ENCODE measurements around the gene POLR2A.
"Not testable (repeated sequence)": the region's sequence is repeated elsewhere in the genome, so short reads cannot be mapped to it uniquely, and the experiment has no call there.

POLR2A gene

DNA sequence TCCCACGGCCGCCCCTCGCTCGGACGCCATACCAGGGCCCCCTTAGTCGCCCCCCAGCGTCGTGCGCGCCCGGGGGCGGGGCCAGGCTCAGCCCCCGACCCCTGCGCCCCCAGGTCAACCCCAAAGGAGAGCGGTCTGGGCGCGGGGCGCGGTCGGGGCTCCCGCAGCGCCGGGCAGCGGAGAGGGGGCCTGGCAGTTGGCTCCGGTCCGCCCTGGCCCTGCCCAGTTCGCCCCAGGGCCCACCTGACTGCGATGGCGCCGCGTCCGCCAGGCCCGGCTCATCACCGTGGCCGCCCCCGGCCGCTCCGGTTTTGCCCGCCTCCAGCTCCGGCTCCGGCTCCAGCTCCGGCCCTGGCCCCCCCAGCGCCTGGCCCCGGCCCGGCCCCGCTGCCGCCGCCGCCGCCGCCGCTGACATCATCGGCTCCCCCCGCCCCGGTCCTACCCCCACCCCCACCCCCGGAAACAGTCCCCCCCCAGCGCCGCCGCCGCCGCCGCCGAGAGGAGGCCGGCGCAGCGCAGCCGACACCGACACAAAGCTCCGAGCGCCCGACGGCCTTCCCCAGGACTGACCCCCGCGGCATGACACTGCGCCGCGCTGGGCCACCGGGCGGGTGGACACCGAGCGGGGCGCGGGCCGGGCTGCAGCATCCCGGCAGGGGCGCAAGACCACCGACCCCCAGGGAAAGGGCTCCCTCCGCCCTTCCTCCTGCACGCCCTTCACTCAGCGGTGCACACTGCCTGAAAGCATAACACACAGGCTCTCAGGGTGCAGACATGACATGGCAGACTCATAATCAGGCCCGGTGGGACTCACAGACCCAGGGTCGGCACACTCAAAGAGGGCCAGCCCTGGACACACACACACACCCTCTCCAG lies 4.7 kb upstream of the POLR2A start, which contains the start of gene ZBTB4:
Gene ZBTB4 (minus strand): TSS at position 419 of the 876 bp plus-strand sequence. CDS start 12,830 bp downstream, outside the sequence.
- DNase-seq (ENCODE audit: low spot score): peak; percentile 65

- DNase-seq (ENCODE audit: low spot score): no peak
Measured at GRCh38 chr17:7480089-7480384, 4.1 kb upstream of the POLR2A start.

DNA sequence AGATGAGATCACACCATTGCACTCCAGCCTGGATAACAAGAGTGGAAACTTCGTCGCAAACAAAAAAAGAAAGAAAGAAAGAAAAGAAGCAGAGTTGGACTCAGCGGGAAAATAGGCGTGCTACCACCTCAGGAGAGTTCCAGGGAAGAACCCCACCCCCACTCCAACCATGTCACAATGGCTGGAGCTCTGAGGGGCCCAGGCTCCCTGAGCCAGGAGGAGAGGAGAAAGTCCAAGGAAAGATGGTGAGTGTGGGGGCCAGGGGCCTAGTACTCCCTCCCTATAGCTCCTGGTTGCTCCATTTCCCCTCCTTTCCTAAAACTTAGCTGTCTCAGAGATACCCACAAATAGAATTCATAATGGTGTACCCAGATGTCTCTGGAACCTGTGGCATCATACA lies 2.9 kb upstream of the POLR2A start, which contains the start of gene SLC35G6:
Gene SLC35G6 (plus strand): TSS at position 172 of the 400 bp plus-strand sequence. CDS start 71 bp downstream, at position 243.
- DNase-seq (ENCODE audit: low spot score): not testable (repeated sequence)

DNA sequence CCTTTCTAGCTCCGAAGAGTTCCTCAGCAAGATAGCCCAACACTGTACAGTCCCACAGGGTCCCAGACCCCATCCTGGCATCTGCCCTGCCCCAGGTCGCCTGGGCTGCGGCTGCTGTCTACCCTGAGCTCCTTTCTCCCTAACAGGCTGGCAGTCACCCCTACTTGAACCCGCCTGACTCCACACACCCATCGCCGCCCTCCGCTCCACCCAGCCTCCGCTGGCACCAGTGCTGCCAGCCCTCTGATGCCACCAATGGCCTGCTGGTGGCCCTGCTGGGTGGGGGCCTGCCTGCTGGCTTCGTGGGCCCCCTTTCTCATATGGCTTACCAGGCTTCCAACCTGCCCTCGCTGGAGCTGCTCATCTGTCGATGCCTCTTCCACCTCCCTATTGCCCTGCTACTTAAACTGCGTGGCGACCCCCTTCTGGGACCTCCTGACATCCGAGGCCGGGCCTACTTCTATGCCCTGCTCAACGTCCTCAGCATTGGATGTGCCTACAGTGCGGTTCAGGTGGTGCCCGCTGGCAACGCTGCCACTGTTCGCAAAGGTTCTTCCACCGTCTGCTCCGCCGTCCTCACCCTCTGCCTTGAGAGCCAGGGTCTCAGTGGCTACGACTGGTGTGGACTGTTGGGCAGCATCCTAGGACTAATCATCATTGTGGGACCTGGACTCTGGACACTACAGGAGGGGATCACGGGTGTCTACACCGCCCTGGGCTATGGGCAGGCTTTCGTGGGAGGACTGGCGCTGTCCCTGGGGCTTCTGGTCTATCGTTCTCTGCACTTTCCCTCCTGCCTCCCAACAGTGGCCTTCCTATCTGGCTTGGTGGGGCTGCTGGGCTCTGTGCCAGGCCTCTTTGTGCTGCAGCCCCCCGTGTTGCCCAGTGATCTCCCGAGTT lies 2.1 kb upstream of the POLR2A start:
- DNase-seq (ENCODE audit: low spot score): not testable (repeated sequence)

- not testable (repeated sequence) for DNase-seq (ENCODE audit: low spot score)
Measured at GRCh38 chr17:7482742-7483088, 1.5 kb upstream of the POLR2A start.

DNA sequence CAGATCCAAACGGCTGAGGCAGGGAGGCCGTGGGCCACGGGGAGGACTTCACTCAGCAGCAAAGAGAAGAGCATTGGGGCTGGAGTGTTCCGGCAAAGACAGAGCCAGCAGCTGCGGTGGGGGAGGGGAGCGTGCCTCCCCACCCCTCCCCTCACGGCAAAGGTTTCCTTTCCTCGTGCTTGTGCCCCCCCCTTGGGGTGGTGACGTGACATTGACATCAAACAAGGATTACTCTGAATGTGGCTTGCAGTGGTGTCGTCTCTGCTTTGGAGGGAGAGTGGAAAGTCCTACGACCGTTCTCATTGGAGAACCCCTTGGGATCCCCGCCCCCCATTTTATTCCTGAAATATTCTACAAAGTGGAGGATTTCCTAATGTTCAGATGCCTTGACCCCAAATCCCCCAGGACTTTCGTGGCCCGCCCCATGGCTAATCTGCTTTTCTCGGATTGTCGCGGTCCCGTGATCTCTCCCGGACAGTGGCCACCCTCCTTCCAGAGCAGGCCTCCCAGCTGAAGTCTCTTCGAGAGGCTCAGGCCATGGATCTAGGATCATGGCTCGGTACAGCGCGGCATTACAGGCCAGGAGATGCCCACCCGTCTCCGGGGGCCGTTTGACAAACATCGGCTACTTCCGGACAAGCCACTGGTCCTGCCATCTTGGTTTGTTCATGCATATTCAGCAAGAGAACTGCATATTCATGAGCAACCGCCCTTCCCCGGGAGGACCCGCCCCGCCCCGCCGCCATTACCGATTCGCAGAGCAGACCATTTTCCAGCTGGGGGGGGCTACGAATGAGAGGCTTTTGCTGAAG lies 705 bp upstream of the POLR2A start:
- DNase-seq (ENCODE audit: low spot score): peak; percentile 96

DNA sequence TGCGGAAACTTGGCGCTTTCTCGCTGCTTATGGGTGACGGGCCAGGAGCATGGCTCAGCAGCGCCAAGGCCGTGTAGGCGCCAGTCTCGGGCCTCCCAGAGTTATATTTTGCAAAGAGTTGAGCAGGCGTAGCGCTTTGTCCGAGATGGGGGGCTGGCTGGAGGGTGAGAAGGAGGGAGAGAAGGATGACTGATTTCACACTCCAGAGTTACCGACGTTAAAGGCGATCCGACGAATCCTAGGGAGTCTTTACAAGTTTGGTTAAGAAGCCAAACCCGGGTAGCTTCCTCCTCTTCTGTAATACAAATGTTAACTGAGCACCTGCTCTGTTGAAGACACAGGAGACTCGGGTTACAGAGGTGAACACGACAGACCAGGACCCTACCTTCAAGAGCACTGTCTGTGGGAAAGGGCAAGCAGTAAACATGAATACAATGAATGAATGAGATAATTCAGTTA lies 782 bp downstream of the POLR2A start:
- no peak for DNase-seq (ENCODE audit: low spot score)

DNA sequence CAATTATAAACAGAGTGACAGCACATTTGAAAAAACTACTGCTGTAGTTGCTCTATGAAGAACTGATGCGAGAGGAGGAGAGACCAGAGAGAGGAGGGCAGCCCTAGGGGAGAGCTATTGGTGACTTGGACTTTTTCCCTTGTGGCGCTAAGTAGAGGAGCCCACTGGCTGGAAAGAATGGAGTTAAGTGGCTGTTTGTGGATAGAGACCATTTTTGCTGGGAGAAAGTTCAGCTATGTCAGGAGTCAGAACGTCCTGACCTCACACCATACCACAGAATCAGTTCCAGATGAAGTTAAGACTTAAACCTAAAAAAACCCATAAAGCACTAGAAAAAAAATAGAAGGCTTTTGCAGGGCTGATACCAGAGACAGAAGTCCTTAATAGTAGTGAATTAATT lies 2.0 kb downstream of the POLR2A start:
- no peak for DNase-seq (ENCODE audit: low spot score)

DNA sequence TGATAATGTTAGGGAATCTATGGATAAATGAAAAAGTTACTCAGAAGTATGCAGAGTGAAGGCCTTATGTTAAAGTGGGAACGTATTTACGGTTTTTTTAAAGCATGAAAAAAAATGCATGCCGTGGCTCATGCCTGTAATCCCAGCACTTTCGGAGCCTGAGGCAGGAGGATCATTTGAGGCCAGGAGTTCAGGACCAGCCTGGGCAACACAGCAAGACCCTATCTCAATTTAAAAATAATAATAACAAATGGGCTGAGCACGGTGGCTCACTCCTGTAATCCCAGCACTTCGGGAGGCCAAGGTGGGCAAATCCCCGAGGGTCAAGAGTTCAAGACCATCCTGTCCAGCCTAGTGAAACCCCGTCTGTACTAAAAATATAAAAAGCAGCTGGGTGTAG lies 6.0 kb downstream of the POLR2A start:
- DNase-seq (ENCODE audit: low spot score): no peak

GRCh38 chr17:7491583-7491982 lies 7.4 kb downstream of the POLR2A start:
- no peak for DNase-seq (ENCODE audit: low spot score)

DNA sequence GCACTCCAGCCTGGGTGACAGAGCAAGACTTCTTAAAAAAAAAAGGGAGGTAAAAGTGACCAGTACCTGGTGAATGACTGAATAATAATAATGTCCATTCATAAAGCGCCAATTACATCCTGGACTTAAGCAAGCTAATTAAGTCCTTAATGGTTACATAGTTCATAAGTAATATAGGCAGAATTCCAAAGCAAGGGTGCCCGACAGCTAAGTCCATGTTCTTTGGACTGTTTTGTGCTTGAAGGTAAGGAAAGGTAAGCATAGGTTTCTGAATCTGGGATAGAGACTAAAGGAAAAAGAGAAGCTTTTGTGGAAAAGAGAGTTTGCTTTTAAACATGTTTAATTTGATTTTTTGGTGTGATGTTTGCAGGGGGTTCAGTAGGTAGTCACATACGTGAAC lies 9.8 kb downstream of the POLR2A start:
- no peak for DNase-seq (ENCODE audit: low spot score)

GRCh38 chr17:7495906-7496434 lies 11.8 kb downstream of the POLR2A start:
- no peak for DNase-seq (ENCODE audit: low spot score)

- no peak for DNase-seq (ENCODE audit: low spot score)
Measured at GRCh38 chr17:7496470-7497183, 12.5 kb downstream of the POLR2A start.

GRCh38 chr17:7497228-7497627 lies 13.1 kb downstream of the POLR2A start:
- no peak for DNase-seq (ENCODE audit: low spot score)

DNA sequence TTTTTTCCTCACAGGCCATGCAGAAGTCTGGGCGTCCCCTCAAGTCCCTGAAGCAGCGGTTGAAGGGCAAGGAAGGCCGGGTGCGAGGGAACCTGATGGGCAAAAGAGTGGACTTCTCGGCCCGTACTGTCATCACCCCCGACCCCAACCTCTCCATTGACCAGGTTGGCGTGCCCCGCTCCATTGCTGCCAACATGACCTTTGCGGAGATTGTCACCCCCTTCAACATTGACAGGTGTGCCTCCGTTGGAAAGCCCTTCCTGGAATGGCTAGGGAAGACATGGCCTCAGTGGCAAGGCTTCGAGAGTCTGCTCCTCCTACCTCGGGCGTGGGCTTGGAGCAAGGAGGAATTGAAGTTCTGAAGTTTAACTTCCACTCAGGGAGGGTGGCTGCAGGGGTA lies 13.5 kb downstream of the POLR2A start:
- no peak for DNase-seq (ENCODE audit: low spot score)

GRCh38 chr17:7499161-7499560 lies 15.0 kb downstream of the POLR2A start:
- no peak for DNase-seq (ENCODE audit: low spot score)

DNA sequence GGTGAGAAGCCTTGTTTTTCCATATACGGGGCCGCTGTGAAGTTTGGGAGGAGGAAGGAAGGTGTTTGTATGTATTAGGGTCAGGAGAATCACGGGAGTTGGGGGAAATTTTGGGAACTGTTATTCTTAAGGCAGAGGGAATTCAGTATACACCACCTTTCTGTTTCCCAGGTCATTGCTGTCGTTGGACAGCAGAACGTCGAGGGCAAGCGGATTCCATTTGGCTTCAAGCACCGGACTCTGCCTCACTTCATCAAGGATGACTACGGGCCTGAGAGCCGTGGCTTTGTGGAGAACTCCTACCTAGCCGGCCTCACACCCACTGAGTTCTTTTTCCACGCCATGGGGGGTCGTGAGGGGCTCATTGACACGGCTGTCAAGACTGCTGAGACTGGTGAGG lies 17.6 kb downstream of the POLR2A start:
- no peak for DNase-seq (ENCODE audit: low spot score)

GRCh38 chr17:7502171-7502847 lies 18.1 kb downstream of the POLR2A start:
- no peak for DNase-seq (ENCODE audit: low spot score)

- DNase-seq (ENCODE audit: low spot score): no peak
Measured at GRCh38 chr17:7502987-7503386, 18.8 kb downstream of the POLR2A start.

DNA sequence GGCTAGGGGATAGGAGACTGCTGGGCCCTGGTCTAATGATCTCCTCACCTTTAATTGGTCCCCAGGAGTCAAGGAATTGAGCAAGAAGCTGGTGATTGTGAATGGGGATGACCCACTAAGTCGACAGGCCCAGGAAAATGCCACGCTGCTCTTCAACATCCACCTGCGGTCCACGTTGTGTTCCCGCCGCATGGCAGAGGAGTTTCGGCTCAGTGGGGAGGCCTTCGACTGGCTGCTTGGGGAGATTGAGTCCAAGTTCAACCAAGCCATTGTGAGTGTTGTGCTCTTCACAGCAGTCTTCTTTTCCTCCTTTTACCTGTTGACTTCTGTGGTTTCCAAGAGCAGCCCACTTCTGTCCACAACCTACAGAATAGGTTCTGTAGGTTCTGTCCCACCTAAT lies 19.4 kb downstream of the POLR2A start:
- no peak for DNase-seq (ENCODE audit: low spot score)

- DNase-seq (ENCODE audit: low spot score): no peak
Measured at GRCh38 chr17:7508145-7508544, 24.0 kb downstream of the POLR2A start.

Measured in Ammon's horn (tissue), 1 donor.